ENCODE data around the gene PRSS56.
"Not testable (repeated sequence)": the region's sequence is repeated elsewhere in the genome, so short reads cannot be mapped to it uniquely, and the experiment has no call there.

The PRSS56 gene

DNA sequence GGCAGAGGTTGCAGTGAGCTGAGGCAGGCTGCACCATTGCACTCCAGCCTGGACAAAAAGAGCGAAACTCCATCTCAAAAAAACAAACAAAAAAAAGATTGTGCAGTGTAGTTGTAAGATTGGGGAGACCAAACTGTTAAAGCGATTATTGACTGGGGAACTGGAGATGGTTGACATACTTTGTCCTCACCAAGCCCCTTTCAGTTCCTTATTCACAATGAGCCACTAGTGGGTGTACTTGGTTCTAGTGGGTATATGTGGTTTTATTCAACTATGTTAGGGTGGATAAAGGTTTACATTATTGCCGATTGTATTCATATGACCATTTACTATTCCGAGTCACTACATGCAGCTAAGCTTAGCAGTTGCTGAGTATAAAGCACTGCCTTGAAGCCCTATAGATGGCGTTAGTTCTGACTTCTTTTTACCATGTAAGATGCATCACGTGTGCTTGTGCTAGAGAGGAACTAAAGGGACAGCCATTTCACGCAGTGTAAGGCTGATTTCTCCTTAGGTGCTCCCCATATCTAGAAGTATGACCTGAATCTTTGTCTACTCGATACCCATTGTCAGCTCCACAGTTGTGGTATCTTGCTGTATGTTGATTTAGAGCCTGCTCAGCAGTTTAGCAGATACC lies 42.4 kb downstream of the PRSS56 start:
- no peak for DNase-seq (ENCODE audit: low read depth)
- TF ChIP-seq, protein P1, sequence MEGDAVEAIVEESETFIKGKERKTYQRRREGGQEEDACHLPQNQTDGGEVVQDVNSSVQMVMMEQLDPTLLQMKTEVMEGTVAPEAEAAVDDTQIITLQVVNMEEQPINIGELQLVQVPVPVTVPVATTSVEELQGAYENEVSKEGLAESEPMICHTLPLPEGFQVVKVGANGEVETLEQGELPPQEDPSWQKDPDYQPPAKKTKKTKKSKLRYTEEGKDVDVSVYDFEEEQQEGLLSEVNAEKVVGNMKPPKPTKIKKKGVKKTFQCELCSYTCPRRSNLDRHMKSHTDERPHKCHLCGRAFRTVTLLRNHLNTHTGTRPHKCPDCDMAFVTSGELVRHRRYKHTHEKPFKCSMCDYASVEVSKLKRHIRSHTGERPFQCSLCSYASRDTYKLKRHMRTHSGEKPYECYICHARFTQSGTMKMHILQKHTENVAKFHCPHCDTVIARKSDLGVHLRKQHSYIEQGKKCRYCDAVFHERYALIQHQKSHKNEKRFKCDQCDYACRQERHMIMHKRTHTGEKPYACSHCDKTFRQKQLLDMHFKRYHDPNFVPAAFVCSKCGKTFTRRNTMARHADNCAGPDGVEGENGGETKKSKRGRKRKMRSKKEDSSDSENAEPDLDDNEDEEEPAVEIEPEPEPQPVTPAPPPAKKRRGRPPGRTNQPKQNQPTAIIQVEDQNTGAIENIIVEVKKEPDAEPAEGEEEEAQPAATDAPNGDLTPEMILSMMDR (conservative IDR thresholded peaks at IDR 0.05; ENCODE audit: control insufficient read depth, insufficient read depth, low read depth, low read length), result no peak
- no peak overlapping the region for H3K4me3 ChIP-seq (ENCODE audit: control insufficient read depth, low read depth, low read length)

DNA sequence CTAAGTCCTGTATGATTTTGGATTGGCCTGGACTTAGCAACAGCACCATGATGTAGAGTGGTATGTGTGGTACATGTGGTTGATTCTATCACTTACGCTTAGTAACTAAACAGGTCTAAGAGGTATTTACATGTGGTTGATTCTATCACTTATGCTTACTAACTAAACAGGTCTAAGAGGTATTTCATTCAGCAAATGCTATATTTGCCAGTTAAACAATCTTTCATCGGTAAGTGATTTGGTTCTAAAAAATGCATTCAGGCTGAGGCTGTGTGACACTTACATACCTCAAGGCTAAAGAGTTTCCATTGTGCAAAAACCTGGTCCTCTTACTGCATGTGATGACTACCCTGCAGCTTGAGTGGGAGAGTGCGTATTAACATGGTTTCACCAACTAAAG lies 43.4 kb downstream of the PRSS56 start:
- peak; percentile 10 for DNase-seq (ENCODE audit: low read depth)
- TF ChIP-seq, protein P1 (conservative IDR thresholded peaks at IDR 0.05; ENCODE audit: control insufficient read depth, insufficient read depth, low read depth, low read length), result no peak
- no peak overlapping the region for H3K4me3 ChIP-seq (ENCODE audit: control insufficient read depth, low read depth, low read length)

- TF ChIP-seq, protein P1 (conservative IDR thresholded peaks at IDR 0.05; ENCODE audit: control insufficient read depth, insufficient read depth, low read depth, low read length), result no peak
- no peak overlapping the region for H3K4me3 ChIP-seq (ENCODE audit: control insufficient read depth, low read depth, low read length)
- DNase-seq (ENCODE audit: low read depth), result no peak
Measured at GRCh38 chr2:232567721-232568120, 47.5 kb downstream of the PRSS56 start.

GRCh38 chr2:232568161-232568560 lies 48.0 kb downstream of the PRSS56 start:
- H3K4me3 ChIP-seq (ENCODE audit: control insufficient read depth, low read depth, low read length), result no peak overlapping the region
- TF ChIP-seq, protein P1 (conservative IDR thresholded peaks at IDR 0.05; ENCODE audit: control insufficient read depth, insufficient read depth, low read depth, low read length), result no peak
- DNase-seq (ENCODE audit: low read depth), result peak; percentile 91

- TF ChIP-seq, protein P1 (conservative IDR thresholded peaks at IDR 0.05; ENCODE audit: control insufficient read depth, insufficient read depth, low read depth, low read length), result no peak
- no peak overlapping the region for H3K4me3 ChIP-seq (ENCODE audit: control insufficient read depth, low read depth, low read length)
- no peak for DNase-seq (ENCODE audit: low read depth)
Measured at GRCh38 chr2:232569541-232569940, 49.4 kb downstream of the PRSS56 start.

GRCh38 chr2:232570481-232570880 lies 50.3 kb downstream of the PRSS56 start:
- not testable (repeated sequence) for H3K4me3 ChIP-seq (ENCODE audit: control insufficient read depth, low read depth, low read length); DNase-seq (ENCODE audit: low read depth)

GRCh38 chr2:232571026-232571474 lies 50.9 kb downstream of the PRSS56 start:
- TF ChIP-seq, protein P1 (conservative IDR thresholded peaks at IDR 0.05; ENCODE audit: control insufficient read depth, insufficient read depth, low read depth, low read length), result no peak
- no peak for DNase-seq (ENCODE audit: low read depth)
- no peak overlapping the region for H3K4me3 ChIP-seq (ENCODE audit: control insufficient read depth, low read depth, low read length)
